Thoracic aorta (tissue), 2 donors: Measurements from ENCODE around the gene SPINK8. TPM values are rescaled to one million over a fixed set of nuclear protein-coding genes. Genes with fewer than 3 reads are reported as not detected.

Source experiments
- ATAC-seq: fragments of 150-250 bp; one replicate; pipeline ENCODE4 v1.8.0; 2017; ENCODE audit warnings: low read depth; ENCODE audit not compliant: insufficient number of reproducible peaks, low FRiP score
- DNase-seq: peaks from one replicate; pipeline ENCODE4 v3.0.0-alpha.2; 2020; ENCODE audit warnings: low spot score
- H3K27ac ChIP-seq, 2 donors: fragments of 200-600 bp; sonication (generic); 1 replicate in 1 of 2; 2 replicates in 1 of 2; pipeline ENCODE4 v1.5.1; 2016; ENCODE audit warnings: mild to moderate bottlenecking in 2 of 2, moderate library complexity in 2 of 2
- H3K27me3 ChIP-seq: fragments of 200-600 bp; sonication (generic); replicated peaks from 2 replicates; pipeline ENCODE4 v1.6.0; 2016; ENCODE audit warnings: mild to moderate bottlenecking; ENCODE audit not compliant: insufficient read depth
- H3K36me3 ChIP-seq: fragments of 200-600 bp; sonication (generic); one replicate; pipeline ENCODE4 v1.5.1; 2016
- H3K4me1 ChIP-seq, 2 donors: fragments of 200-600 bp; sonication (generic); 1 replicate in 1 of 2; 2 replicates in 1 of 2; pipeline versions ENCODE4 v1.5.1 to v1.6.0; 2016; ENCODE audit warnings: low read depth in 2 of 2, mild to moderate bottlenecking in 1 of 2; ENCODE audit not compliant: control insufficient read depth in 1 of 2
- H3K4me3 ChIP-seq: fragments of 200-600 bp; sonication (generic); 2 replicates; pipeline ENCODE4 v1.5.1; 2016; ENCODE audit warnings: mild to moderate bottlenecking
- H3K9me3 ChIP-seq: fragments of 200-600 bp; sonication (generic); 2 replicates; pipeline ENCODE4 v1.5.1; 2016
- total RNA-seq, 2 donors: library from RNA; depleted of rRNA; stranded (reverse); fragments of >200 nt; gene quantifications; one replicate each; pipeline versions ENCODE4 v1.1.0 to v1.2.3, GENCODE V29; 2016
- TF ChIP-seq, protein P1 (sequence below): fragments of 200-600 bp; sonication (generic); IDR thresholded peaks from one replicate; pipeline ENCODE4 v1.5.1; 2019; ENCODE audit warnings: antibody characterized with exemption

SPINK8 gene
- total RNA-seq, 2 donors from 2014 or later = not detected

DNA sequence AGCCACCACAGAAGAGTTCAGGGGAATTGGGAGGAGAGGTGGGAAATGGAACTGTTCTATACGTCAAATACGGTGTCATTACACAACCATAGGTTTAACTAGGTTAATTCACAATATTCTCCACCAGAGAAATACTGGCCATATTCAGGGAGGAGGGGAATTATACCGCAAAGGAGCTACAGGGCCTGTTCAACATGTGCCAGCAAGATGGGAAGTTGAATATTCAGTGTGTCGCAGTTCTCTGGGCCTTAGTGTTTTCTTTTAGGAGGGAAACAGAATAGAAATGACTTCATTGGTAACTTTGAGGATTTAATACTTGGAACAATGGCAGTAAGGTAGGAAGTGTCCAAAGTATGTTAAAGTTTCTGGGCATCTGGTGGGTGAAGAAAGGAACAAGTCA lies 20.5 kb upstream of the SPINK8 start:
- DNase-seq = no peak
- H3K4me1 ChIP-seq = no peaks in the 10 kb centered on the region
- ATAC-seq = no peak
- no peaks in the 10 kb centered on the region for H3K27me3 ChIP-seq
- H3K9me3 ChIP-seq = no peaks in the 10 kb centered on the region
- no peak overlapping the region for H3K4me3 ChIP-seq
- H3K36me3 ChIP-seq = no peaks in the 10 kb centered on the region
- TF ChIP-seq, protein P1, sequence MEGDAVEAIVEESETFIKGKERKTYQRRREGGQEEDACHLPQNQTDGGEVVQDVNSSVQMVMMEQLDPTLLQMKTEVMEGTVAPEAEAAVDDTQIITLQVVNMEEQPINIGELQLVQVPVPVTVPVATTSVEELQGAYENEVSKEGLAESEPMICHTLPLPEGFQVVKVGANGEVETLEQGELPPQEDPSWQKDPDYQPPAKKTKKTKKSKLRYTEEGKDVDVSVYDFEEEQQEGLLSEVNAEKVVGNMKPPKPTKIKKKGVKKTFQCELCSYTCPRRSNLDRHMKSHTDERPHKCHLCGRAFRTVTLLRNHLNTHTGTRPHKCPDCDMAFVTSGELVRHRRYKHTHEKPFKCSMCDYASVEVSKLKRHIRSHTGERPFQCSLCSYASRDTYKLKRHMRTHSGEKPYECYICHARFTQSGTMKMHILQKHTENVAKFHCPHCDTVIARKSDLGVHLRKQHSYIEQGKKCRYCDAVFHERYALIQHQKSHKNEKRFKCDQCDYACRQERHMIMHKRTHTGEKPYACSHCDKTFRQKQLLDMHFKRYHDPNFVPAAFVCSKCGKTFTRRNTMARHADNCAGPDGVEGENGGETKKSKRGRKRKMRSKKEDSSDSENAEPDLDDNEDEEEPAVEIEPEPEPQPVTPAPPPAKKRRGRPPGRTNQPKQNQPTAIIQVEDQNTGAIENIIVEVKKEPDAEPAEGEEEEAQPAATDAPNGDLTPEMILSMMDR = no peak
- no peak overlapping the region for H3K27ac ChIP-seq

DNA sequence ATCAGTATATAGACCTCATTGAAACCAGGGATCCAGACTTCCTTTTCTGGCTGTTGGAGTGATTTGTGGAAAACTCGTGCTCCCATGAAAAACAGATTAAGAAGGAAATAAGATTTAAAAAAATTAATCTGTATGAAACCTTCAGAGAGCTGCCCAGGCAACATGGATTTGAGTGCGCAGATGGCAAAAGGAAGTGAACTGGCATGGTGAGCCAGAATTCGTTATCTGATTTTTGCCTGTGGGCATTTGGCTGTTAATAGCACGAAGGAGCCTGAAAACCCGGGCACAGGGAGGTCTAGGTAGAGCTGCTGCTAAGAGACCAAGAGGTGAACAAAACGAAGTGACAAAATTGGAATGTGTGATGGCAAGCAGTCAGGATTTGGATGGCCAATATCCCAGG lies 19.1 kb upstream of the SPINK8 start:
- DNase-seq (no peak), ATAC-seq (no peak)
- Histone ChIP-seq H3K9me3 (no peaks in the 10 kb centered on the region), H3K4me3 (no peak overlapping the region), H3K36me3 (no peaks in the 10 kb centered on the region), H3K4me1 (no peaks in the 10 kb centered on the region), H3K27me3 (no peaks in the 10 kb centered on the region), H3K27ac (no peak overlapping the region)
- TF ChIP-seq, protein P1 = no peak

DNA sequence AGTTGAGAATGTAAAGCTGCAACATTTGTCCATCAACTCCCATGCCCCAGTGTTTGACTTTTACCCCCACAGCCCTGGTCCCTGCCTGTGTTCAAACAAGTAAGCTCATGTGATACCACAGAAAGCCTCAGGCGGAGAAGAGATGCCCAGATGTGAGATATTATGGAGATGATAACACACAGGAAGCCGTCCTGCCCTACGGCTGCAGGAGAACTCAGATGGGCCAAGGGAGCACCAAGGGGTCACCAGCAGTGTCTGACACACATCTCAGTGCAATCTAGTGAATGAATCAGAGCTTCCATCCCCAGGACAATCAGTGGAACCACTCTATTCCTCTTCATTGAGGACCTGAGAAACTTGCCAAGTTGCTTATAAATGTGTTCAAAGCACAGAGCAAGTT lies 14.0 kb upstream of the SPINK8 start:
- Histone ChIP-seq H3K36me3 (no peaks in the 10 kb centered on the region), H3K4me3 (no peak overlapping the region), H3K9me3 (no peaks in the 10 kb centered on the region), H3K27ac (no peak overlapping the region), H3K4me1 (no peaks in the 10 kb centered on the region), H3K27me3 (no peaks in the 10 kb centered on the region)
- ATAC-seq (no peak), DNase-seq (no peak)
- TF ChIP-seq, protein P1 = no peak

DNA sequence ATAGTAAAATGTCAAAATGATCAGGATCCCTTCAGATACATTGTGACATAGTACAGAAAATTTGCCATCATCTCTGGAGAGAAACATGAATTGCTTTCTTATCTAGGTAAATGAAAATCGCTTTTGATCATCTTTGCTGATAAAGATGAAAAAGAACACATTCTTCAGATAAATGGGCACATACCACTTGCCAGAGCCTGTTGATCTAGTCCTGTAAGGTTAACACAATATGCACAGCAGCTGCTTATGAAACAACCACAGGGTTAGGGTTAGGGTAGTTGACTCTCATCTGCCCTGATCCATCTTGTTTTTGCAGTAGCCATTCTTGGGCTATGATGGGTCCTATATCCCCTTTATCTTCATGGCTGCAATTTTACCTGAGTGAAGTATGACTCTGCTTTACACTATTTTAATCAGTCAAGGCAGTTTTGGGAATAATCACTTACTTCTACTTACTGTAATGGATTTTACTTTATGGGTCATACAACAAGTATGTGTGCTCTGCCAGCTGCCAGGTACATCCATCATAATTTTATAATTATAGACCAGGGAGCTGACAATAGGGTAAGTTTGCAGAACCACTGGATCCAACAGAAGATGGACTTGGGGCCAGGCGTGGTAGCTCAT lies 12.6 kb upstream of the SPINK8 start:
- ATAC-seq (no peak), DNase-seq (no peak)
- no peaks in the 10 kb centered on the region for H3K27me3 ChIP-seq
- H3K36me3 ChIP-seq = no peaks in the 10 kb centered on the region
- H3K4me1 ChIP-seq = no peaks in the 10 kb centered on the region
- H3K9me3 ChIP-seq = no peaks in the 10 kb centered on the region
- H3K4me3 ChIP-seq = no peak overlapping the region
- no peak overlapping the region for H3K27ac ChIP-seq
- TF ChIP-seq, protein P1 = no peak

DNA sequence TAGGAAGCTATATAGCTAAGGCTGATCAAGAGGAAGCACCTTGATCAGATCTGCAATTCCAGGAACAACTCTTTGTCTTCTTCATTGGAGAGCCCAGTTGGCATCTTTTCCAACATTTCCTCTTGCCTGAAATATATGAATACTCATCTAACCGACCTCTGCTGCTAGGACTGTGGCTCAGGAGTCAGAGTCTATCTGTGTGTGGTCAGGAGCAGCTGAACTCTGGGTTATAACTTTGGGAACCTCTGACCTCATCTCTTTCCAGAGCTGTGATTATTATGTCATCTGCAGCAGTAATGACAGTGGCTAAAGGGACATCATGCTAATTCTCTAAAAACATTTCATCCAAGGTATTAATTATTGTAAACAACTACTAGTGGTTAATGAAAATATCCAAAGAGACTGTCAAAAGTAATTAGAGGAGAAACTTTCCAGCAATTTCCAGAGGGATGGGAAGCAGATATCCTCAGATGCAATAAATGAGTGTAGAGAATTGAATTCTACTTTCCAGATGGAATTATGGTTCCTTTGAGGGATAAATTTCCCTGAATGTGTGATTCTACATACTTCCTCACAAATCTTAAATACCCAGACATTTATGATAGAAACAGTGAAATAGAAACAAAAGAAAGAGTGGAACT lies 11.5 kb upstream of the SPINK8 start:
- Histone ChIP-seq H3K4me3 (no peak overlapping the region), H3K36me3 (no peaks in the 10 kb centered on the region)
- TF ChIP-seq, protein P1 = no peak

More for the DNA sequence above, 11.5 kb upstream of the SPINK8 start:
- DNase-seq (no peak), ATAC-seq (no peak)
- no peak overlapping the region for H3K27ac ChIP-seq
- H3K27me3 ChIP-seq = no peaks in the 10 kb centered on the region
- H3K4me1 ChIP-seq = no peaks in the 10 kb centered on the region
- H3K9me3 ChIP-seq = no peaks in the 10 kb centered on the region
